ENCODE measurements around the gene RNF17.

RNF17 gene

GRCh38 chr13:24718192-24718965 is 45.6 kb upstream of the RNF17 start:
- no peak overlapping the region for H3K27ac ChIP-seq (ENCODE audit: low read depth, low read length)
- peaks cover 5% of the 10 kb centered on the region for H3K4me1 ChIP-seq (ENCODE audit: control insufficient read depth, low read depth, low read length)
- H2BK15ac ChIP-seq (replicated peaks; ENCODE audit: low read depth) = no peak overlapping the region
- peak overlapping the region; percentile 4 for H3K4ac ChIP-seq (ENCODE audit: low read depth, low read length)
- peak overlapping the region; percentile 49 for H3K56ac ChIP-seq (ENCODE audit: low read length)
- H2BK120ac ChIP-seq (ENCODE audit: low read depth, low read length) = no peak overlapping the region
- H3K79me1 ChIP-seq (ENCODE audit: low read length) = no peaks in the 10 kb centered on the region
- no peaks in the 10 kb centered on the region for H3K79me2 ChIP-seq (ENCODE audit: control insufficient read depth, insufficient read depth, low read length)
- H3K36me3 ChIP-seq (ENCODE audit: control insufficient read depth, insufficient read depth, low read length) = no peaks in the 10 kb centered on the region
- no peak overlapping the region for H4K5ac ChIP-seq (ENCODE audit: low read length)
- peak overlapping the region; percentile 24 for H3K18ac ChIP-seq (ENCODE audit: low read length)
- no peak overlapping the region for H4K8ac ChIP-seq (ENCODE audit: low read depth, low read length)
- WGBS (ENCODE audit: extremely low coverage, insufficient coverage, low lambda C conversion rate) = no CpG with 5 or more reads among the region's 40 CpGs
- no peak overlapping the region for H2BK5ac ChIP-seq (ENCODE audit: low read length)
- DNase-seq = no peak
- peak overlapping the region; percentile 30 for H2AK5ac ChIP-seq (ENCODE audit: low read length)
- H3K4me3 ChIP-seq (ENCODE audit: low read length) = no peak overlapping the region
- H3K27me3 ChIP-seq (ENCODE audit: insufficient read depth, low read length, poor library complexity) = no peaks in the 10 kb centered on the region
- H3K23ac ChIP-seq (ENCODE audit: low read length) = no peak overlapping the region
- no peak overlapping the region for H3K4me2 ChIP-seq (ENCODE audit: low read length)
- no peak overlapping the region for H3K9ac ChIP-seq (ENCODE audit: low read length)

DNA sequence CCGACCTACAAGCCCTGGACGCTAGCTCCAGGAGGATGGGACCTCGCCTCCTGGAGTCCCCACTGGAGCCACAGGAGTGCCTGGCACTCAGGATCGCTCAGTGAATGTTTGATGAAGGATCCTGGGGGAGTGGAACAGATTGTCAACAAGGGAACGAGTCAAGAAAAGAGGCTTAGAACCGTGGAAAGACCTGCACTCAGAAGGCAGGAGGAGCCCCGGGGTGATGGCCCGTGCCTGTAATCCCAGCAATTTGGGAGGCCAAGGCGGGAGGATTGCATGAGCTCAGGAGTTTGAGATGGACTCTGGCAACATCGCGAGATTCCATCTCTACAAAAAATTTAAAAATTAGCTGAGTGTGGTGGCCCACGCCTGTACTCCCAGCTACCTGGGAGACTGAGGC is 44.8 kb upstream of the RNF17 start:
- Histone ChIP-seq H3K9ac (ENCODE audit: low read length) (no peak overlapping the region), H3K79me2 (ENCODE audit: control insufficient read depth, insufficient read depth, low read length) (no peaks in the 10 kb centered on the region), H4K8ac (ENCODE audit: low read depth, low read length) (no peak overlapping the region), H2BK5ac (ENCODE audit: low read length) (no peak overlapping the region), H3K18ac (ENCODE audit: low read length) (peak overlapping the region; percentile 2), H2BK15ac (replicated peaks; ENCODE audit: low read depth) (no peak overlapping the region), H2AK5ac (ENCODE audit: low read length) (no peak overlapping the region), H3K36me3 (ENCODE audit: control insufficient read depth, insufficient read depth, low read length) (no peaks in the 10 kb centered on the region), H3K4me2 (ENCODE audit: low read length) (no peak overlapping the region), H3K23ac (ENCODE audit: low read length) (no peak overlapping the region), H4K5ac (ENCODE audit: low read length) (no peak overlapping the region), H3K4ac (ENCODE audit: low read depth, low read length) (no peak overlapping the region), H3K4me3 (ENCODE audit: low read length) (no peak overlapping the region), H3K79me1 (ENCODE audit: low read length) (no peaks in the 10 kb centered on the region), H3K27ac (ENCODE audit: low read depth, low read length) (no peak overlapping the region), H2BK120ac (ENCODE audit: low read depth, low read length) (no peak overlapping the region), H3K56ac (ENCODE audit: low read length) (peak overlapping the region; percentile 49), H3K4me1 (ENCODE audit: control insufficient read depth, low read depth, low read length) (peaks cover 5% of the 10 kb centered on the region), H3K27me3 (ENCODE audit: insufficient read depth, low read length, poor library complexity) (no peaks in the 10 kb centered on the region)
- WGBS (ENCODE audit: extremely low coverage, insufficient coverage, low lambda C conversion rate) = no CpG with 5 or more reads among the region's 12 CpGs
- no peak for DNase-seq

GRCh38 chr13:24723206-24723605 is 40.8 kb upstream of the RNF17 start:
- Histone ChIP-seq H3K4me1 (ENCODE audit: control insufficient read depth, low read depth, low read length) (no peaks in the 10 kb centered on the region), H3K9ac (ENCODE audit: low read length) (no peak overlapping the region), H2BK120ac (ENCODE audit: low read depth, low read length) (no peak overlapping the region), H3K4me2 (ENCODE audit: low read length) (no peak overlapping the region), H3K79me2 (ENCODE audit: control insufficient read depth, insufficient read depth, low read length) (no peaks in the 10 kb centered on the region), H3K18ac (ENCODE audit: low read length) (no peak overlapping the region), H2BK15ac (replicated peaks; ENCODE audit: low read depth) (no peak overlapping the region), H4K5ac (ENCODE audit: low read length) (no peak overlapping the region), H2BK5ac (ENCODE audit: low read length) (no peak overlapping the region), H3K79me1 (ENCODE audit: low read length) (no peaks in the 10 kb centered on the region), H3K56ac (ENCODE audit: low read length) (no peak overlapping the region), H3K36me3 (ENCODE audit: control insufficient read depth, insufficient read depth, low read length) (no peaks in the 10 kb centered on the region), H4K8ac (ENCODE audit: low read depth, low read length) (no peak overlapping the region), H3K27ac (ENCODE audit: low read depth, low read length) (no peak overlapping the region), H2AK5ac (ENCODE audit: low read length) (no peak overlapping the region), H3K27me3 (ENCODE audit: insufficient read depth, low read length, poor library complexity) (no peaks in the 10 kb centered on the region), H3K4ac (ENCODE audit: low read depth, low read length) (no peak overlapping the region), H3K4me3 (ENCODE audit: low read length) (no peak overlapping the region), H3K23ac (ENCODE audit: low read length) (no peak overlapping the region)
- WGBS (ENCODE audit: extremely low coverage, insufficient coverage, low lambda C conversion rate) = no CpG with 5 or more reads among the region's 12 CpGs
- DNase-seq = no peak

GRCh38 chr13:24724714-24725113 is 39.3 kb upstream of the RNF17 start:
- H3K9ac ChIP-seq (ENCODE audit: low read length) = no peak overlapping the region
- WGBS (ENCODE audit: extremely low coverage, insufficient coverage, low lambda C conversion rate) = no CpG with 5 or more reads among the region's 2 CpGs
- no peak overlapping the region for H3K23ac ChIP-seq (ENCODE audit: low read length)
- H3K4me2 ChIP-seq (ENCODE audit: low read length) = no peak overlapping the region
- H4K5ac ChIP-seq (ENCODE audit: low read length) = no peak overlapping the region
- no peak overlapping the region for H4K8ac ChIP-seq (ENCODE audit: low read depth, low read length)
- no peaks in the 10 kb centered on the region for H3K4me1 ChIP-seq (ENCODE audit: control insufficient read depth, low read depth, low read length)
- H2BK120ac ChIP-seq (ENCODE audit: low read depth, low read length) = no peak overlapping the region
- no peak overlapping the region for H3K4ac ChIP-seq (ENCODE audit: low read depth, low read length)
- no peaks in the 10 kb centered on the region for H3K79me2 ChIP-seq (ENCODE audit: control insufficient read depth, insufficient read depth, low read length)
- H3K79me1 ChIP-seq (ENCODE audit: low read length) = no peaks in the 10 kb centered on the region
- no peak overlapping the region for H2BK15ac ChIP-seq (replicated peaks; ENCODE audit: low read depth)
- no peak for DNase-seq
- no peak overlapping the region for H2AK5ac ChIP-seq (ENCODE audit: low read length)
- no peak overlapping the region for H3K18ac ChIP-seq (ENCODE audit: low read length)
- no peak overlapping the region for H3K4me3 ChIP-seq (ENCODE audit: low read length)
- H3K27me3 ChIP-seq (ENCODE audit: insufficient read depth, low read length, poor library complexity) = no peaks in the 10 kb centered on the region
- no peak overlapping the region for H3K56ac ChIP-seq (ENCODE audit: low read length)
- H3K27ac ChIP-seq (ENCODE audit: low read depth, low read length) = no peak overlapping the region
- H2BK5ac ChIP-seq (ENCODE audit: low read length) = no peak overlapping the region
- no peaks in the 10 kb centered on the region for H3K36me3 ChIP-seq (ENCODE audit: control insufficient read depth, insufficient read depth, low read length)

DNA sequence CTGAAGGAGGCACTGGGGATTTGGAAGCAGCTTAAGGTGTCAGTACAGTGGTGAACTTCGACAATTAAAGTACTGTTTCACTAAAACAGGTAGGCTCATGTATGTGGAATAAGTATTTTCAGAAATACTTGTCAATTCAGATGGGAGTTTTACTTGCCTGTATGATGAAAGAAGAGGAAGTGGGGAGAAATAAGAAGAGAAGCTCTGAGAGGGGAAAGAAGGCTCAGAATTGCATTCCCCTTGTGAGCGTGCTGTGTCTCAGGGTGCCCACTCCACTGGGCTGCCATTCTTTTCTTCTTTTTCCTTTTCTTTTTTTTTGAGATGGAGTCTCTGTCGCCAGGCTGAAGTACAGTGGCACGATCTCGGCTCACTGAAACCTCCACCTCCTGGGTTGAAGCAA is 38.6 kb upstream of the RNF17 start:
- Histone ChIP-seq H3K4me1 (ENCODE audit: control insufficient read depth, low read depth, low read length) (no peaks in the 10 kb centered on the region), H3K27me3 (ENCODE audit: insufficient read depth, low read length, poor library complexity) (no peaks in the 10 kb centered on the region), H3K4ac (ENCODE audit: low read depth, low read length) (no peak overlapping the region), H3K79me2 (ENCODE audit: control insufficient read depth, insufficient read depth, low read length) (no peaks in the 10 kb centered on the region), H3K18ac (ENCODE audit: low read length) (no peak overlapping the region), H3K4me3 (ENCODE audit: low read length) (no peak overlapping the region), H3K4me2 (ENCODE audit: low read length) (no peak overlapping the region), H3K27ac (ENCODE audit: low read depth, low read length) (no peak overlapping the region), H2BK5ac (ENCODE audit: low read length) (no peak overlapping the region), H3K36me3 (ENCODE audit: control insufficient read depth, insufficient read depth, low read length) (no peaks in the 10 kb centered on the region), H3K9ac (ENCODE audit: low read length) (no peak overlapping the region), H3K56ac (ENCODE audit: low read length) (no peak overlapping the region), H2AK5ac (ENCODE audit: low read length) (no peak overlapping the region), H3K79me1 (ENCODE audit: low read length) (no peaks in the 10 kb centered on the region), H4K8ac (ENCODE audit: low read depth, low read length) (no peak overlapping the region), H3K23ac (ENCODE audit: low read length) (no peak overlapping the region), H4K5ac (ENCODE audit: low read length) (no peak overlapping the region), H2BK15ac (replicated peaks; ENCODE audit: low read depth) (no peak overlapping the region), H2BK120ac (ENCODE audit: low read depth, low read length) (no peak overlapping the region)
- no peak for DNase-seq
- no CpG with 5 or more reads among the region's 5 CpGs for WGBS (ENCODE audit: extremely low coverage, insufficient coverage, low lambda C conversion rate)
